ENCODE measurements around the gene ENOX1. TPM values are rescaled to one million over a fixed set of nuclear protein-coding genes. Genes with fewer than 3 reads are reported as not detected.

ENOX1 gene
- total and polyA plus RNA-seq, 2 of the 8 experiments (the other 6 are each of a cell fraction or from before 2014, with no cell fraction given): 0.23 to 0.37 TPM

- WGBS, 2 experiments (ENCODE audit: extremely low coverage in 1 of 2, insufficient coverage in 1 of 2, insufficient read length in 1 of 2, insufficient replicate concordance in 2 of 2, low coverage in 1 of 2, low lambda C conversion rate in 2 of 2, missing lambda C conversion rate in 1 of 2): 47% methylated on average over 2 of the region's 2 CpGs; no CpG with 5 or more reads in 1 of the 2 experiments
- H3K4me3 ChIP-seq (ENCODE audit: extremely low read depth in 1 of 4, insufficient read depth in 2 of 4, low read depth in 3 of 4, low read length in 4 of 4): no peak overlapping the region
- H2BK120ac ChIP-seq (replicated peaks; ENCODE audit: low read depth, low read length): no peak overlapping the region
- H3K56ac ChIP-seq (replicated peaks; ENCODE audit: insufficient read length, low read depth, low read length): no peak overlapping the region
- no peak overlapping the region for H3K4me2 ChIP-seq (ENCODE audit: insufficient read depth in 1 of 2, low read depth in 2 of 2, low read length in 2 of 2)
- H3K14ac ChIP-seq (ENCODE audit: insufficient read length): no peak overlapping the region
- H3K27ac ChIP-seq (ENCODE audit: low read depth, low read length): no peak overlapping the region
- no peak overlapping the region for H2BK12ac ChIP-seq (ENCODE audit: low read depth, low read length)
- TF ChIP-seq SUZ12 (IDR thresholded peaks at IDR 0.05; ENCODE audit: low read length): no peak
- TF ChIP-seq JUND (IDR thresholded peaks at IDR 0.05; ENCODE audit: low read length): peak; percentile 35; the same call in 1 of the 2 replicates
- TF ChIP-seq GTF2F1 (IDR thresholded peaks at IDR 0.05; ENCODE audit: borderline replicate concordance, low read depth, low read length): no peak
- no peak overlapping the region for H3K18ac ChIP-seq (ENCODE audit: extremely low read depth, low read length)
- DNase-seq (ENCODE audit: low read depth in 1 of 2, low spot score in 2 of 2) (no peak), FAIRE-seq (no peak)
- no peak overlapping the region for H4K8ac ChIP-seq (ENCODE audit: extremely low read depth, insufficient read depth, low read length)
- no peak overlapping the region for H4K91ac ChIP-seq (replicated peaks; ENCODE audit: insufficient read length, low read length)
- H2AK5ac ChIP-seq (ENCODE audit: low read depth, low read length): no peak overlapping the region
- H3K23ac ChIP-seq (ENCODE audit: insufficient read length): no peak overlapping the region
- no peak overlapping the region for H2AFZ ChIP-seq (ENCODE audit: low read length)
- H3K79me2 ChIP-seq (ENCODE audit: control insufficient read depth in 1 of 2, insufficient read depth in 2 of 2, low read length in 2 of 2): no peaks in the 10 kb centered on the region
- H4K5ac ChIP-seq (ENCODE audit: insufficient read length, low read depth, low read length): no peak overlapping the region
- H3K9me3 ChIP-seq (ENCODE audit: insufficient read depth in 2 of 2, low read depth in 1 of 2, low read length in 1 of 2): no peaks in the 10 kb centered on the region
- H3K4me1 ChIP-seq (replicated peaks in 1 of 4; ENCODE audit: control insufficient read depth in 3 of 4, insufficient read depth in 4 of 4, low read length in 3 of 4): no peaks in the 10 kb centered on the region
- no peaks in the 10 kb centered on the region for H3K23me2 ChIP-seq (ENCODE audit: low read depth, low read length)
- H2BK5ac ChIP-seq (ENCODE audit: low read depth, low read length): no peak overlapping the region
- ChIA-PET POLR2A (ENCODE audit: partially characterized antibody) (no interaction called here), CTCF (ENCODE audit: partially characterized antibody) (interaction anchor here (1.1 to 1.3 kb wide), 2 partner anchors 12 to 142 kb away, joined by 3 read pairs; no protein-coding TSS in a partner anchor)
- no peaks in the 10 kb centered on the region for H4K20me1 ChIP-seq (replicated peaks in 1 of 2; ENCODE audit: control insufficient read depth in 1 of 2, insufficient read depth in 2 of 2, low read length in 2 of 2)
- H3K27me3 ChIP-seq (replicated peaks in 1 of 4; ENCODE audit: control insufficient read depth in 3 of 4, extremely low read depth in 1 of 4, insufficient read depth in 3 of 4, low read length in 3 of 4): no peaks in the 10 kb centered on the region
- H2BK20ac ChIP-seq (ENCODE audit: low read length): no peak overlapping the region
- H3K79me1 ChIP-seq (ENCODE audit: low read depth, low read length): no peaks in the 10 kb centered on the region
- H3K36me3 ChIP-seq (ENCODE audit: control insufficient read depth in 2 of 4, insufficient read depth in 4 of 4, low read length in 3 of 4): no peaks in the 10 kb centered on the region
- no peak overlapping the region for H3K4ac ChIP-seq (replicated peaks; ENCODE audit: insufficient read length, low read depth, low read length)
- no peak overlapping the region for H3K9ac ChIP-seq (replicated peaks in 1 of 4; ENCODE audit: extremely low read depth in 1 of 4, low read depth in 3 of 4, low read length in 3 of 4)
- no peak overlapping the region for H2BK15ac ChIP-seq (ENCODE audit: low read length)
Observed at GRCh38 chr13:43227721-43228120, 559.1 kb downstream of the ENOX1 start.

All from H1 (cell line).